IMR-90 (cell line): ENCODE results near the gene MARK2. TPM values are rescaled to one million over a fixed set of nuclear protein-coding genes. Genes with fewer than 3 reads are reported as not detected.

ENCODE experiments used
- ATAC-seq: fragments of 200-7000 bp; cut with Tn5 transposase; 2 replicates; pipeline ENCODE4 v1.9.1; 2020; ENCODE audit warnings: low read depth, mild to moderate bottlenecking, moderate library complexity
- BruUV-seq: library from RNA; stranded (reverse); fragments of 400-500 nt; replicated peaks from 2 replicates; lab custom pipeline; 2021; lab: Mats Ljungman, UMichigan
- CTCF ChIA-PET: fragments of 300-600 bp; formaldehyde crosslinking; extraction: SDS; loops from one replicate; lab custom pipeline; 2021; ENCODE audit warnings: antibody characterized with exemption; lab: Yijun Ruan, JAX
- POLR2A ChIA-PET: fragments of 300-600 bp; sonication (Branson Sonifier 250); formaldehyde crosslinking; loops from one replicate; lab custom pipeline; 2022; ENCODE audit warnings: antibody characterized with exemption; ENCODE audit not compliant: unreplicated experiment; lab: Charles Lee
- DNase-seq: peaks from one replicate; pipeline ENCODE4 v3.0.0; 2013
- H2AFZ ChIP-seq: replicated peaks from 2 replicates; pipeline ENCODE3; 2013; ENCODE audit warnings: low read length, mild to moderate bottlenecking; ENCODE audit not compliant: poor library complexity
- H2AK5ac ChIP-seq: 2 replicates; pipeline ENCODE4 v1.6.1; 2013; ENCODE audit warnings: low read depth, low read length, inconsistent platforms
- H2AK9ac ChIP-seq: replicated peaks from 2 replicates; pipeline ENCODE3; 2013; ENCODE audit warnings: mild to moderate bottlenecking, low read depth, low read length, moderate library complexity; ENCODE audit not compliant: poor library complexity
- H2BK120ac ChIP-seq: 2 replicates; pipeline ENCODE4 v1.6.1; 2013; ENCODE audit warnings: low read depth, low read length, inconsistent platforms
- H2BK15ac ChIP-seq: 3 replicates; pipeline ENCODE4 v1.6.1; 2013; ENCODE audit warnings: low read depth, low read length, inconsistent platforms
- H2BK20ac ChIP-seq: 2 replicates; pipeline ENCODE4 v1.6.1; 2013; ENCODE audit warnings: low read depth, mild to moderate bottlenecking, inconsistent platforms, low read length, moderate library complexity
- H2BK5ac ChIP-seq: 2 replicates; pipeline ENCODE4 v1.6.1; 2013; ENCODE audit warnings: mild to moderate bottlenecking, low read depth, low read length, inconsistent platforms; ENCODE audit not compliant: poor library complexity, severe bottlenecking
- H3K14ac ChIP-seq: replicated peaks from 2 replicates; pipeline ENCODE4 v1.6.1; 2013; ENCODE audit warnings: low read depth, low read length, inconsistent platforms
- H3K18ac ChIP-seq: 2 replicates; pipeline ENCODE4 v1.6.1; 2013; ENCODE audit warnings: low read depth, low read length, control low read depth
- H3K23ac ChIP-seq: 2 replicates; pipeline ENCODE4 v1.6.1; 2013; ENCODE audit warnings: low read depth, low read length, inconsistent platforms
- H3K27ac ChIP-seq: 2 replicates; pipeline ENCODE4 v1.5.1; 2013; ENCODE audit warnings: mild to moderate bottlenecking, control low read depth, low read length; ENCODE audit not compliant: insufficient read depth
- H3K27me3 ChIP-seq: 2 replicates; pipeline ENCODE4 v1.6.1; 2013; ENCODE audit warnings: low read length; ENCODE audit not compliant: control insufficient read depth, insufficient read depth
- H3K36me3 ChIP-seq: 2 replicates; pipeline ENCODE4 v1.6.1; 2013; ENCODE audit warnings: low read length, mixed read lengths; ENCODE audit not compliant: control insufficient read depth, insufficient read depth
- H3K4ac ChIP-seq: 2 replicates; pipeline ENCODE4 v1.6.1; 2013; ENCODE audit warnings: low read depth, low read length, inconsistent platforms
- H3K4me1 ChIP-seq: 2 replicates; pipeline ENCODE4 v1.6.1; 2013; ENCODE audit warnings: low read length, mixed read lengths; ENCODE audit not compliant: control insufficient read depth, insufficient read depth
- H3K4me2 ChIP-seq: 2 replicates; pipeline ENCODE4 v1.6.1; 2013; ENCODE audit warnings: low read depth, mild to moderate bottlenecking, control low read depth, low read length, moderate library complexity
- H3K4me3 ChIP-seq: 2 replicates; pipeline ENCODE4 v1.5.1; 2013; ENCODE audit warnings: low read depth, mild to moderate bottlenecking, control low read depth, low read length, moderate library complexity; ENCODE audit not compliant: insufficient read depth
- H3K56ac ChIP-seq: 2 replicates; pipeline ENCODE4 v1.6.1; 2013; ENCODE audit warnings: low read length, inconsistent platforms; ENCODE audit not compliant: insufficient read depth; ENCODE audit errors: extremely low read depth
- H3K79me1 ChIP-seq, 2 experiments: 2 replicates each; pipeline ENCODE4 v1.6.1; 2013; ENCODE audit warnings: low read length in 2 of 2, inconsistent platforms in 1 of 2, low read depth in 1 of 2
- H3K9ac ChIP-seq: 2 replicates; pipeline ENCODE4 v1.6.1; 2013; ENCODE audit warnings: low read depth, low read length, control low read depth
- H3K9me1 ChIP-seq: 2 replicates; pipeline ENCODE4 v1.6.1; 2013; ENCODE audit warnings: low read length, inconsistent platforms; ENCODE audit not compliant: insufficient read depth
- H3K9me3 ChIP-seq: 2 replicates; pipeline ENCODE4 v1.6.1; 2013; ENCODE audit warnings: low read length; ENCODE audit not compliant: control insufficient read depth, insufficient read depth
- H4K20me1 ChIP-seq: 2 replicates; pipeline ENCODE4 v1.6.1; 2013; ENCODE audit warnings: low read length, inconsistent platforms; ENCODE audit not compliant: insufficient read depth
- H4K5ac ChIP-seq: 2 replicates; pipeline ENCODE4 v1.6.1; 2013; ENCODE audit warnings: mild to moderate bottlenecking, low read depth, low read length, control low read depth
- H4K8ac ChIP-seq, 2 experiments: 2 replicates each; pipeline ENCODE4 v1.6.1; 2013; ENCODE audit warnings: low read depth in 2 of 2, low read length in 2 of 2, control low read depth in 1 of 2, inconsistent platforms in 1 of 2
- H4K91ac ChIP-seq: 2 replicates; pipeline ENCODE4 v1.6.1; 2013; ENCODE audit warnings: low read depth, low read length, inconsistent platforms; ENCODE audit not compliant: insufficient read depth
- BHLHE40 ChIP-seq: fragments of 150-350 bp; IDR thresholded peaks from 2 replicates; pipeline ENCODE4 v1.6.1; 2016; ENCODE audit warnings: mild to moderate bottlenecking, low read depth, low read length
- CHD1 ChIP-seq: IDR thresholded peaks from 2 replicates; pipeline ENCODE4 v1.6.1; 2012; ENCODE audit warnings: low read depth, low read length, improper control_type of control experiment
- FOS ChIP-seq: fragments of 150-350 bp; IDR thresholded peaks from 2 replicates; pipeline ENCODE4 v1.6.1; 2016; ENCODE audit warnings: low read depth, low read length
- MAFK ChIP-seq: IDR thresholded peaks from 2 replicates; pipeline ENCODE4 v1.6.1; 2012; ENCODE audit warnings: low read depth, low read length, improper control_type of control experiment
- MAZ ChIP-seq: IDR thresholded peaks from 2 replicates; pipeline ENCODE4 v1.6.1; 2012; ENCODE audit warnings: low read depth, mild to moderate bottlenecking, low read length, improper control_type of control experiment, moderate library complexity, borderline replicate concordance
- MXI1 ChIP-seq: IDR thresholded peaks from 2 replicates; pipeline ENCODE4 v1.6.1; 2012; ENCODE audit warnings: low read depth, mild to moderate bottlenecking, low read length, moderate library complexity, borderline replicate concordance
- NFE2L2 ChIP-seq: fragments of 150-350 bp; IDR thresholded peaks from 2 replicates; pipeline ENCODE4 v1.6.1; 2016; ENCODE audit warnings: low read depth, mild to moderate bottlenecking, low read length
- POLR2A ChIP-seq: IDR thresholded peaks from 2 replicates; pipeline ENCODE4 v1.6.1; 2012; ENCODE audit warnings: mild to moderate bottlenecking, low read depth, low read length
- RAD21 ChIP-seq: IDR thresholded peaks from 2 replicates; pipeline ENCODE4 v1.6.1; 2012; ENCODE audit warnings: low read length, improper control_type of control experiment
- RCOR1 ChIP-seq: IDR thresholded peaks from 2 replicates; pipeline ENCODE4 v1.6.1; 2012; ENCODE audit warnings: mild to moderate bottlenecking, low read length, improper control_type of control experiment; ENCODE audit not compliant: insufficient replicate concordance
- USF2 ChIP-seq: fragments of 150-350 bp; IDR thresholded peaks from 2 replicates; pipeline ENCODE4 v1.6.1; 2017; ENCODE audit warnings: mild to moderate bottlenecking, antibody characterized with exemption, low read length, low read depth
- WGBS, 2 experiments: methylation state at CpG; one replicate each; pipeline versions ENCODE4 v1.1.5 to v1.1.7; 2013; ENCODE audit warnings: missing lambda C conversion rate in 2 of 2; ENCODE audit not compliant: insufficient read length in 1 of 2; ENCODE audit errors: extremely low coverage in 2 of 2; 5-methylcytosine and 5-hydroxymethylcytosine counted together
- dilution Hi-C: fragments of 300-500 bp; cut with HindIII; formaldehyde crosslinking; loops from one replicate; pipeline ENCODE4 v1.14.3; 2018; ENCODE audit warnings: low sequenced_read_pairs; ENCODE audit not compliant: unreplicated experiment
- in situ Hi-C: fragments of 300-500 bp; cut with MboI; formaldehyde crosslinking; loops from 3 replicates; pipeline ENCODE4 v1.14.3; 2019; ENCODE audit warnings: low sequenced_read_pairs, inconsistent platforms, mixed read lengths
- intact Hi-C: fragments of 100-400 bp; cut with micrococcal nuclease; formaldehyde crosslinking; loops from 2 replicates; pipeline ENCODE4 v1.10.0; 2022
- polyA plus RNA-seq, 3 experiments: library from polyadenylated mRNA; depleted of rRNA; stranded (reverse); fragments of >200 nt; gene quantifications; 2 replicates each; pipeline ENCODE4 v1.2.3, GENCODE V29; 2012; ENCODE audit warnings: low replicate concordance in 1 of 3
- total RNA-seq: library from RNA; depleted of rRNA; stranded (reverse); fragments of >200 nt; gene quantifications from 2 replicates; pipeline ENCODE4 v1.2.3, GENCODE V29; 2012

Gene MARK2
- total and polyA plus RNA-seq, 2 of the 4 experiments (the other 2 are of a cell fraction) = 6.6 to 17.3 TPM

GRCh38 chr11:63906087-63906486, 67.2 kb downstream of the MARK2 start:
- no peaks in the 10 kb centered on the region for H3K27me3 ChIP-seq
- WGBS, 2 experiments = no CpG with 5 or more reads among the region's 4 CpGs
- H3K4me3 ChIP-seq = no peak overlapping the region
- intact Hi-C loops = loop anchor here (1.0 kb wide), 1 partner anchor 69 kb away; no protein-coding TSS in a partner anchor
- BruUV-seq = no TSS peak
- H2AK9ac ChIP-seq = no peak overlapping the region
- no peak overlapping the region for H3K56ac ChIP-seq
- ATAC-seq (no peak), DNase-seq (no peak)
- H3K27ac ChIP-seq = no peak overlapping the region
- H2BK5ac ChIP-seq = no peak overlapping the region
- dilution Hi-C loops = no loop called here
- TF ChIP-seq NFE2L2 = no peak
- TF ChIP-seq MXI1 = no peak
- TF ChIP-seq CHD1 = no peak
- TF ChIP-seq RCOR1 = no peak
- TF ChIP-seq USF2 = no peak
- TF ChIP-seq MAZ = no peak
- TF ChIP-seq MAFK = no peak
- TF ChIP-seq POLR2A = no peak
- TF ChIP-seq FOS = no peak
- TF ChIP-seq RAD21 = no peak
- TF ChIP-seq BHLHE40 = no peak
- peaks cover 5% of the 10 kb centered on the region for H4K20me1 ChIP-seq
- in situ Hi-C loops = no loop called here
- H4K8ac ChIP-seq = no peak overlapping the region
- H2AFZ ChIP-seq = no peak overlapping the region
- H4K5ac ChIP-seq = no peak overlapping the region
- no peak overlapping the region for H2BK120ac ChIP-seq
- H2BK20ac ChIP-seq = no peak overlapping the region
- no peak overlapping the region for H3K4me2 ChIP-seq
- no peak overlapping the region for H4K91ac ChIP-seq
- H3K9ac ChIP-seq = no peak overlapping the region
- ChIA-PET POLR2A (no interaction called here), CTCF (interaction anchor here (0.6 kb wide), 1 partner anchor 46 kb away, joined by 3 read pairs; no protein-coding TSS in a partner anchor)
- peaks cover 63% of the 10 kb centered on the region for H3K36me3 ChIP-seq
- no peak overlapping the region for H3K14ac ChIP-seq
- H3K23ac ChIP-seq = no peak overlapping the region
- H2AK5ac ChIP-seq = no peak overlapping the region
- no peak overlapping the region for H2BK15ac ChIP-seq
- H3K18ac ChIP-seq = no peak overlapping the region
- H3K79me1 ChIP-seq = peaks cover under 1 to 9% of the 10 kb centered on the region in 2 experiments; a peak in 1 of 4 replicates
- H3K9me3 ChIP-seq = no peaks in the 10 kb centered on the region
- no peak overlapping the region for H3K4ac ChIP-seq
- H3K4me1 ChIP-seq = no peaks in the 10 kb centered on the region
- H3K9me1 ChIP-seq = no peaks in the 10 kb centered on the region
